K562 (cell line): ENCODE data around the gene RPL7L1. TPM values are rescaled to one million over a fixed set of nuclear protein-coding genes. Genes with fewer than 3 reads are reported as not detected.

Experiments used
- ATF1 ChIP-seq, 2 experiments: fragments of 450-650 bp in 1 of 2; IDR thresholded peaks; 2 replicates each; pipeline ENCODE4 v1.6.1; 2016; ENCODE audit warnings: missing compliant biosample characterization in 1 of 2, missing genetic modification characterization in 1 of 2
- CBX3 ChIP-seq, 2 experiments: IDR thresholded peaks; 1 replicate in 1 of 2; 2 replicates in 1 of 2; pipeline ENCODE4 v1.6.1; 2012; ENCODE audit warnings: inconsistent platforms in 2 of 2, low read length in 2 of 2, borderline replicate concordance in 1 of 2, control low read depth in 1 of 2
- DEAF1 ChIP-seq: fragments of 450-650 bp; formaldehyde crosslinking; IDR thresholded peaks from 2 replicates; pipeline ENCODE4 v1.4.0; 2020; ENCODE audit warnings: mild to moderate bottlenecking, moderate library complexity
- EP300 ChIP-seq: IDR thresholded peaks from 2 replicates; pipeline ENCODE4 v1.6.1; 2012; ENCODE audit warnings: low read length, improper control_type of control experiment
- ESRRA ChIP-seq: fragments of 450-650 bp; IDR thresholded peaks from 2 replicates; pipeline ENCODE4 v1.6.1; 2014; ENCODE audit warnings: low read depth, mild to moderate bottlenecking, moderate library complexity, borderline replicate concordance
- KDM5B ChIP-seq: fragments of 200-600 bp; sonication (generic); IDR thresholded peaks from 2 replicates; pipeline ENCODE4 v1.6.1; 2012; ENCODE audit warnings: low read depth, mild to moderate bottlenecking, moderate library complexity, low read length, control low read depth, inconsistent platforms; ENCODE audit not compliant: insufficient replicate concordance
- KHSRP ChIP-seq: fragments of 450-650 bp; IDR thresholded peaks from 2 replicates; pipeline ENCODE4 v1.6.1; 2017
- MAX ChIP-seq: sonication (generic); formaldehyde crosslinking; IDR thresholded peaks from 2 replicates; pipeline ENCODE4 v1.9.0; 2022; ENCODE audit warnings: mild to moderate bottlenecking, missing genetic modification reagents
- MEF2A ChIP-seq: IDR thresholded peaks from 2 replicates; pipeline ENCODE4 v1.6.1; 2011; ENCODE audit warnings: low read depth, mild to moderate bottlenecking, low read length, moderate library complexity; ENCODE audit not compliant: control insufficient read depth
- NELFE ChIP-seq: IDR thresholded peaks from 2 replicates; pipeline ENCODE4 v1.6.1; 2011; ENCODE audit warnings: mild to moderate bottlenecking; ENCODE audit not compliant: insufficient read depth, insufficient read length
- NEUROD1 ChIP-seq: fragments of 150-350 bp; IDR thresholded peaks from 2 replicates; pipeline ENCODE4 v1.6.1; 2014; ENCODE audit warnings: borderline replicate concordance, low read length, low read depth; ENCODE audit not compliant: partially characterized antibody
- PML ChIP-seq: IDR thresholded peaks from 2 replicates; pipeline ENCODE4 v1.6.1; 2012; ENCODE audit warnings: low read length, inconsistent platforms
- POLR2A ChIP-seq: fragments of 450-650 bp; conservative IDR thresholded peaks from 2 replicates; pipeline ENCODE4 v1.6.1; 2016
- SMAD4 ChIP-seq: fragments of 250-450 bp; sonication (Bioruptor Pico); conservative IDR thresholded peaks from 2 replicates; pipeline ENCODE4 v1.8.0; 2021; ENCODE audit warnings: inconsistent platforms, mild to moderate bottlenecking, moderate library complexity
- SNIP1 ChIP-seq: fragments of 450-650 bp; IDR thresholded peaks from 2 replicates; pipeline ENCODE4 v1.7.1; 2017; ENCODE audit warnings: low read depth, mild to moderate bottlenecking
- SPI1 ChIP-seq: IDR thresholded peaks from 2 replicates; pipeline ENCODE4 v1.6.1; 2011; ENCODE audit warnings: low read depth, low read length, control low read depth, borderline replicate concordance
- ZBTB43 ChIP-seq: sonication (generic); formaldehyde crosslinking; IDR thresholded peaks from 2 replicates; pipeline ENCODE4 v1.8.0; 2023; ENCODE audit warnings: mild to moderate bottlenecking, missing genetic modification reagents
- ZC3H4 ChIP-seq: sonication (generic); formaldehyde crosslinking; IDR thresholded peaks from 2 replicates; pipeline ENCODE4 v1.9.0; 2021; ENCODE audit warnings: missing genetic modification reagents, borderline replicate concordance
- ZNF766 ChIP-seq: fragments of 200-800 bp; sonication (Bioruptor generic); conservative IDR thresholded peaks from 2 replicates; pipeline ENCODE4 v1.6.1; 2016; ENCODE audit warnings: missing genetic modification characterization, missing compliant biosample characterization
- polyA plus RNA-seq, 8 experiments: library from polyadenylated mRNA; depleted of rRNA in 4 of 8; stranded (reverse) in 5 of 8; unstranded in 3 of 8; fragments of >200 nt; fragmentation: Nextera tagmentation in 2 of 8; fragmentation: Illumina TruSeq in 1 of 8; extraction: Ambion mirVana in 2 of 8; extraction: Trizol in 1 of 8; gene quantifications; 2 replicates each; pipeline versions ENCODE4 v1.2.1 to v1.2.3, GENCODE V29; 2011 to 2014; ENCODE audit warnings: inconsistent platforms in 1 of 8, missing spikeins in 1 of 8
- total RNA-seq, 7 experiments: library from RNA; depleted of rRNA in 6 of 7; stranded (reverse); fragments of >200 nt in 6 of 7; fragmentation: Illumina TruSeq in 2 of 7; extraction: Trizol in 2 of 7; gene quantifications; 2 replicates each; pipeline versions ENCODE4 v1.2.1 to v1.2.3, GENCODE V29; 2011 to 2021; ENCODE audit warnings: low replicate concordance in 1 of 7
- TF ChIP-seq, protein P1 (sequence below): fragments of 250-450 bp; sonication (Bioruptor Pico); IDR thresholded peaks from 2 replicates; pipeline ENCODE4 v1.8.0; 2021; ENCODE audit warnings: moderate library complexity, mild to moderate bottlenecking, inconsistent platforms
- TF ChIP-seq, protein P2 (sequence below): fragments of 450-650 bp; formaldehyde crosslinking; conservative IDR thresholded peaks from 2 replicates; pipeline ENCODE4 v1.4.0; 2022; ENCODE audit warnings: mild to moderate bottlenecking, missing genetic modification characterization

Gene RPL7L1
- total and polyA plus RNA-seq, 9 of the 15 experiments (the other 6 are each of a cell fraction or from before 2014, with no cell fraction given): 129 to 259 (median 164) TPM

- TF ChIP-seq DEAF1 (CRISPR knock-in tag) (0 out of 2 replicates have a peak, but pooled peaks have one; percentile 18), MEF2A (no peak), MAX (CRISPR knock-in tag) (peak; percentile 95), NELFE (peak; percentile 34), EP300 (peak; percentile 43), SNIP1 (peak; percentile 87), ESRRA (peak; percentile 33; the same call in 1 of the 2 replicates), ZC3H4 (CRISPR knock-in tag) (peak; percentile 82; the same call in 1 of the 2 replicates), KDM5B (peak; percentile 98), NEUROD1 (peak; percentile 76), CBX3 (IDR thresholded peaks at IDR 0.05; ENCODE audit: borderline replicate concordance in 1 of 2, low read length in 2 of 2) (0 out of 3 replicates have a peak, but pooled peaks of 1 of the 2 experiments have one; percentile 46), SMAD4 (peak; percentile 63; the same call in 1 of the 2 replicates), ZNF766 (CRISPR knock-in tag) (peak; percentile 78; the same call in 1 of the 2 replicates), POLR2A (peak; percentile 99), ZBTB43 (CRISPR knock-in tag) (peak; percentile 71), KHSRP (no peak), PML (peak; percentile 85), SPI1 (peak; percentile 61; the same call in 1 of the 2 replicates), ATF1 (CRISPR knock-in tag; IDR thresholded peaks at IDR 0.05) (peak; percentile 83), ATF1 (tag; IDR thresholded peaks at IDR 0.05) (peak; percentile 98)
- TF ChIP-seq, protein P1, sequence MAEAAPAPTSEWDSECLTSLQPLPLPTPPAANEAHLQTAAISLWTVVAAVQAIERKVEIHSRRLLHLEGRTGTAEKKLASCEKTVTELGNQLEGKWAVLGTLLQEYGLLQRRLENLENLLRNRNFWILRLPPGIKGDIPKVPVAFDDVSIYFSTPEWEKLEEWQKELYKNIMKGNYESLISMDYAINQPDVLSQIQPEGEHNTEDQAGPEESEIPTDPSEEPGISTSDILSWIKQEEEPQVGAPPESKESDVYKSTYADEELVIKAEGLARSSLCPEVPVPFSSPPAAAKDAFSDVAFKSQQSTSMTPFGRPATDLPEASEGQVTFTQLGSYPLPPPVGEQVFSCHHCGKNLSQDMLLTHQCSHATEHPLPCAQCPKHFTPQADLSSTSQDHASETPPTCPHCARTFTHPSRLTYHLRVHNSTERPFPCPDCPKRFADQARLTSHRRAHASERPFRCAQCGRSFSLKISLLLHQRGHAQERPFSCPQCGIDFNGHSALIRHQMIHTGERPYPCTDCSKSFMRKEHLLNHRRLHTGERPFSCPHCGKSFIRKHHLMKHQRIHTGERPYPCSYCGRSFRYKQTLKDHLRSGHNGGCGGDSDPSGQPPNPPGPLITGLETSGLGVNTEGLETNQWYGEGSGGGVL: no peak
- TF ChIP-seq, protein P2, sequence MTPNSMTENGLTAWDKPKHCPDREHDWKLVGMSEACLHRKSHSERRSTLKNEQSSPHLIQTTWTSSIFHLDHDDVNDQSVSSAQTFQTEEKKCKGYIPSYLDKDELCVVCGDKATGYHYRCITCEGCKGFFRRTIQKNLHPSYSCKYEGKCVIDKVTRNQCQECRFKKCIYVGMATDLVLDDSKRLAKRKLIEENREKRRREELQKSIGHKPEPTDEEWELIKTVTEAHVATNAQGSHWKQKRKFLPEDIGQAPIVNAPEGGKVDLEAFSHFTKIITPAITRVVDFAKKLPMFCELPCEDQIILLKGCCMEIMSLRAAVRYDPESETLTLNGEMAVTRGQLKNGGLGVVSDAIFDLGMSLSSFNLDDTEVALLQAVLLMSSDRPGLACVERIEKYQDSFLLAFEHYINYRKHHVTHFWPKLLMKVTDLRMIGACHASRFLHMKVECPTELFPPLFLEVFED: peak; percentile 83
Measured at GRCh38 chr6:42879372-42880239, at the start of gene RPL7L1 (continued).
